H1 (cell line): ENCODE results near the gene CACNA2D1. TPM values are rescaled to one million over a fixed set of nuclear protein-coding genes. Genes with fewer than 3 reads are reported as not detected.

ENCODE experiments used
- CTCF ChIA-PET: fragments of 300-600 bp; sonication (Branson Sonifier 250); formaldehyde crosslinking; loops from one replicate; lab custom pipeline; 2021; ENCODE audit not compliant: partially characterized antibody; lab: Charles Lee
- POLR2A ChIA-PET: fragments of 300-600 bp; sonication (Branson Sonifier 250); formaldehyde crosslinking; loops from one replicate; lab custom pipeline; 2021; ENCODE audit warnings: inconsistent platforms; ENCODE audit not compliant: partially characterized antibody; lab: Charles Lee
- DNase-seq, 2 experiments: peaks; one replicate each; pipeline versions ENCODE4 v3.0.0 to v3.0.0-alpha.2; 2010 to 2022; ENCODE audit warnings: low spot score in 2 of 2, low read depth in 1 of 2, mixed read lengths in 1 of 2
- FAIRE-seq: peaks from 2 replicates; lab custom pipeline; 2011; peaks lifted over from hg19 to GRCh38; lab: Jason Lieb, UNC
- H2AFZ ChIP-seq: 2 replicates; pipeline ENCODE4 v1.8.1; 2012; ENCODE audit warnings: low read length, inconsistent platforms
- H2AK5ac ChIP-seq: 2 replicates; pipeline ENCODE4 v1.6.1; 2013; ENCODE audit warnings: low read depth, low read length
- H2BK120ac ChIP-seq: replicated peaks from 2 replicates; pipeline ENCODE3; 2013; ENCODE audit warnings: low read depth, low read length, inconsistent platforms
- H2BK12ac ChIP-seq: 2 replicates; pipeline ENCODE4 v1.6.1; 2013; ENCODE audit warnings: low read depth, low read length
- H2BK15ac ChIP-seq: 2 replicates; pipeline ENCODE4 v1.6.1; 2013; ENCODE audit warnings: low read length
- H2BK20ac ChIP-seq: 2 replicates; pipeline ENCODE4 v1.6.1; 2013; ENCODE audit warnings: low read length
- H2BK5ac ChIP-seq: 2 replicates; pipeline ENCODE4 v1.6.1; 2013; ENCODE audit warnings: low read depth, low read length
- H3K14ac ChIP-seq: 2 replicates; pipeline ENCODE4 v1.6.1; 2013; ENCODE audit warnings: inconsistent platforms; ENCODE audit not compliant: insufficient read length
- H3K18ac ChIP-seq: 2 replicates; pipeline ENCODE4 v1.6.1; 2013; ENCODE audit warnings: low read length; ENCODE audit errors: extremely low read depth
- H3K23ac ChIP-seq: 2 replicates; pipeline ENCODE4 v1.6.1; 2013; ENCODE audit warnings: inconsistent platforms; ENCODE audit not compliant: insufficient read length
- H3K23me2 ChIP-seq: 2 replicates; pipeline ENCODE4 v1.6.1; 2013; ENCODE audit warnings: low read depth, low read length
- H3K27ac ChIP-seq: 2 replicates; pipeline ENCODE4 v1.6.1; 2011; ENCODE audit warnings: low read depth, low read length, inconsistent platforms
- H3K27me3 ChIP-seq, 4 experiments: replicated peaks in 1 of 4; 1 replicate in 1 of 4; 2 replicates in 3 of 4; pipeline versions ENCODE4 v1.6.1 to v1.8.1; 2011 to 2013; ENCODE audit warnings: low read length in 3 of 4, mild to moderate bottlenecking in 3 of 4, inconsistent platforms in 2 of 4, mixed read lengths in 2 of 4, moderate library complexity in 1 of 4; ENCODE audit not compliant: control insufficient read depth in 3 of 4, insufficient read depth in 3 of 4; ENCODE audit errors: extremely low read depth in 1 of 4
- H3K36me3 ChIP-seq, 4 experiments: 2 replicates each; pipeline versions ENCODE4 v1.6.1 to v1.8.1; 2011 to 2013; ENCODE audit warnings: mild to moderate bottlenecking in 4 of 4, low read length in 3 of 4, moderate library complexity in 2 of 4, control low read depth in 1 of 4, inconsistent platforms in 1 of 4; ENCODE audit not compliant: insufficient read depth in 4 of 4, control insufficient read depth in 2 of 4
- H3K4ac ChIP-seq: replicated peaks from 2 replicates; pipeline ENCODE3; 2013; ENCODE audit warnings: low read length, low read depth, mixed read lengths, inconsistent platforms; ENCODE audit not compliant: insufficient read length
- H3K4me1 ChIP-seq, 4 experiments: replicated peaks in 1 of 4; 1 replicate in 1 of 4; 2 replicates in 3 of 4; pipeline versions ENCODE4 v1.6.1 to v1.8.1; 2011 to 2013; ENCODE audit warnings: low read length in 3 of 4, inconsistent platforms in 2 of 4, mixed read lengths in 1 of 4; ENCODE audit not compliant: insufficient read depth in 4 of 4, control insufficient read depth in 3 of 4
- H3K4me2 ChIP-seq, 2 experiments: 2 replicates each; pipeline versions ENCODE4 v1.6.1 to v1.8.1; 2011 to 2013; ENCODE audit warnings: low read depth in 2 of 2, low read length in 2 of 2, control low read depth in 1 of 2, inconsistent platforms in 1 of 2, mild to moderate bottlenecking in 1 of 2; ENCODE audit not compliant: insufficient read depth in 1 of 2
- H3K4me3 ChIP-seq, 4 experiments: fragments of 200-600, 300-600 bp in 1 of 4; sonication (generic), shearing (Covaris generic), sonication (Bioruptor Twin) in 1 of 4; 2 replicates each; pipeline versions ENCODE4 v1.5.1 to v1.8.1; 2011 to 2016; ENCODE audit warnings: low read length in 4 of 4, low read depth in 3 of 4, control low read depth in 2 of 4, inconsistent platforms in 2 of 4, mild to moderate bottlenecking in 2 of 4, mixed read lengths in 1 of 4, moderate library complexity in 1 of 4; ENCODE audit not compliant: insufficient read depth in 2 of 4; ENCODE audit errors: extremely low read depth in 1 of 4
- H3K56ac ChIP-seq: replicated peaks from 2 replicates; pipeline ENCODE3; 2013; ENCODE audit warnings: low read depth, mild to moderate bottlenecking, mixed read lengths, low read length, inconsistent platforms; ENCODE audit not compliant: insufficient read length
- H3K79me1 ChIP-seq: 2 replicates; pipeline ENCODE4 v1.6.1; 2013; ENCODE audit warnings: low read depth, low read length, control low read depth
- H3K79me2 ChIP-seq, 2 experiments: 2 replicates each; pipeline versions ENCODE4 v1.6.1 to v1.8.1; 2012 to 2013; ENCODE audit warnings: low read length in 2 of 2, mild to moderate bottlenecking in 2 of 2, inconsistent platforms in 1 of 2; ENCODE audit not compliant: insufficient read depth in 2 of 2, control insufficient read depth in 1 of 2
- H3K9ac ChIP-seq, 4 experiments: replicated peaks in 1 of 4; 1 replicate in 1 of 4; 2 replicates in 3 of 4; pipeline versions ENCODE4 v1.6.1 to v1.8.1; 2011 to 2013; ENCODE audit warnings: low read depth in 3 of 4, low read length in 3 of 4, control low read depth in 2 of 4, mild to moderate bottlenecking in 2 of 4, moderate library complexity in 2 of 4, inconsistent platforms in 1 of 4; ENCODE audit errors: extremely low read depth in 1 of 4
- H3K9me3 ChIP-seq, 2 experiments: 2 replicates each; pipeline versions ENCODE4 v1.6.1 to v1.8.1; 2012 to 2013; ENCODE audit warnings: mild to moderate bottlenecking in 2 of 2, moderate library complexity in 2 of 2, control low read depth in 1 of 2, inconsistent platforms in 1 of 2, low read depth in 1 of 2, low read length in 1 of 2, mixed read lengths in 1 of 2; ENCODE audit not compliant: insufficient read depth in 2 of 2
- H4K20me1 ChIP-seq, 2 experiments: replicated peaks in 1 of 2; 2 replicates each; pipeline versions ENCODE3 to v1.8.1; 2011 to 2013; ENCODE audit warnings: inconsistent platforms in 2 of 2, low read length in 2 of 2, mild to moderate bottlenecking in 1 of 2; ENCODE audit not compliant: insufficient read depth in 2 of 2, control insufficient read depth in 1 of 2
- H4K5ac ChIP-seq: 2 replicates; pipeline ENCODE4 v1.6.1; 2013; ENCODE audit warnings: low read length, low read depth, mixed read lengths, inconsistent platforms; ENCODE audit not compliant: insufficient read length
- H4K8ac ChIP-seq: 2 replicates; pipeline ENCODE4 v1.8.0; 2013; ENCODE audit warnings: mild to moderate bottlenecking, moderate library complexity, low read length, inconsistent platforms; ENCODE audit not compliant: insufficient read depth; ENCODE audit errors: extremely low read depth
- H4K91ac ChIP-seq: replicated peaks from 2 replicates; pipeline ENCODE3; 2013; ENCODE audit warnings: low read length, mixed read lengths, inconsistent platforms; ENCODE audit not compliant: insufficient read length
- CBX5 ChIP-seq: fragments of 300-800, 300-1000 bp; sonication (generic); IDR thresholded peaks from 2 replicates; pipeline ENCODE4 v1.7.1; 2016; ENCODE audit warnings: antibody characterized with exemption, low read length, low read depth
- CHD2 ChIP-seq: IDR thresholded peaks from 2 replicates; pipeline ENCODE4 v1.6.1; 2012; ENCODE audit warnings: low read length, improper control_type of control experiment
- GABPA ChIP-seq: IDR thresholded peaks from 2 replicates; pipeline ENCODE4 v1.6.1; 2011; ENCODE audit warnings: mild to moderate bottlenecking, low read length, moderate library complexity, borderline replicate concordance; ENCODE audit not compliant: insufficient read depth
- HDAC2 ChIP-seq, 2 experiments: fragments of 300-600 bp in 1 of 2; sonication (generic) in 1 of 2; IDR thresholded peaks; 2 replicates each; pipeline ENCODE4 v1.6.1; 2011 to 2012; ENCODE audit warnings: low read depth in 2 of 2, low read length in 2 of 2, mild to moderate bottlenecking in 2 of 2, moderate library complexity in 2 of 2, borderline replicate concordance in 1 of 2, inconsistent platforms in 1 of 2
- KDM1A ChIP-seq: fragments of 200-600, 300-600 bp; sonication (generic); IDR thresholded peaks from 2 replicates; pipeline ENCODE4 v1.7.1; 2016; ENCODE audit warnings: mild to moderate bottlenecking, low read length, borderline replicate concordance
- SAP30 ChIP-seq: fragments of 300-600 bp; sonication (generic); IDR thresholded peaks from 2 replicates; pipeline ENCODE4 v1.7.1; 2012; ENCODE audit warnings: low read length, moderate library complexity, mild to moderate bottlenecking, inconsistent platforms; ENCODE audit not compliant: insufficient read depth, insufficient replicate concordance
- SIX5 ChIP-seq: IDR thresholded peaks from 2 replicates; pipeline ENCODE4 v1.6.1; 2011; ENCODE audit warnings: mild to moderate bottlenecking, low read depth, low read length
- SP1 ChIP-seq: IDR thresholded peaks from 2 replicates; pipeline ENCODE4 v1.6.1; 2011; ENCODE audit warnings: low read depth, low read length
- TCF12 ChIP-seq: IDR thresholded peaks from 2 replicates; pipeline ENCODE4 v1.6.1; 2011; ENCODE audit warnings: low read depth, mild to moderate bottlenecking, low read length
- YY1 ChIP-seq: IDR thresholded peaks from 2 replicates; pipeline ENCODE4 v1.6.1; 2011; ENCODE audit warnings: low read depth, mild to moderate bottlenecking, low read length
- polyA plus RNA-seq, 7 experiments: library from polyadenylated mRNA; depleted of rRNA in 3 of 7; stranded (reverse) in 5 of 7; unstranded in 2 of 7; fragments of >200 nt in 5 of 7; fragments of 200-250 nt in 2 of 7; gene quantifications; 1 replicate in 5 of 7; 2 replicates in 1 of 7; 4 replicates in 1 of 7; pipeline versions ENCODE4 v1.2.1 to v1.2.3, GENCODE V29; 2011 to 2013; ENCODE audit warnings: missing spikeins in 2 of 7, mixed read lengths in 2 of 7
- total RNA-seq: library from RNA; stranded (reverse); fragmentation: NEBNext Ultra II Directional; extraction: Animal tissue kit (Norgen Biotek cat#: 25700); gene quantifications from 2 replicates; pipeline ENCODE4 v1.2.1, GENCODE V29; 2021
- TF ChIP-seq, protein P1 (sequence below): IDR thresholded peaks from 2 replicates; pipeline ENCODE4 v1.6.1; 2011; ENCODE audit warnings: low read depth, mild to moderate bottlenecking, low read length; ENCODE audit not compliant: insufficient read depth

The CACNA2D1 gene
- total and polyA plus RNA-seq, 2 of the 8 experiments (the other 6 are each of a cell fraction or from before 2014, with no cell fraction given): 4.3 to 27.3 TPM

DNA sequence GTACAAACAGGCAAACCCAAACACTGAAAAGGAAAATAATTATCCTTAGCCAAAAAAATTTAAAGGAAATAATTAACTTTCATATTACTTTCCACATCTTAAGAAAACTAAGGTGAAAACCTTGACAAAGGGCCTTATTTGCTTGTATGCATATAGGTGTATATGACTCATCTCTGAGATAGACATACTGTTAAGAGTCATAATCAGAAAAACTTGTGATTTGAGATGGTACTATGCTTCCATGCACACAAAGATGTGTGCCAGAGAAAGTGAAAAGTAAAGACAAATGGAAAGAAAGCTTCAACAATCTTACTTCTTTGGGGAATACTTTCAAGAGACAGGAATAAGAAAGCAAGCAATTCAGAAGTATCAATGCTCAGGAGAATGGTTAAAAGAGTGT is 3.3 kb upstream of the CACNA2D1 start:
- Histone ChIP-seq H2AFZ (no peak overlapping the region), H3K4me3 (no peak overlapping the region), H2BK5ac (no peak overlapping the region), H3K79me2 (peaks cover 0 to 5% of the 10 kb centered on the region in 2 experiments; a peak in 2 of 4 replicates), H3K14ac (no peak overlapping the region), H3K23me2 (peaks cover 15% of the 10 kb centered on the region), H4K5ac (no peak overlapping the region), H3K4me2 (no peak overlapping the region), H4K91ac (no peak overlapping the region), H3K9me3 (no peaks in the 10 kb centered on the region), H2BK15ac (no peak overlapping the region), H3K27ac (no peak overlapping the region), H2AK5ac (no peak overlapping the region), H3K4me1 (peaks cover 0 to 7% (median 5%) of the 10 kb centered on the region in 4 experiments; a peak in 4 of 7 replicates), H3K18ac (no peak overlapping the region), H3K36me3 (no peaks in the 10 kb centered on the region), H2BK120ac (no peak overlapping the region), H2BK12ac (no peak overlapping the region), H3K79me1 (no peaks in the 10 kb centered on the region), H3K9ac (no peak overlapping the region), H4K20me1 (no peaks in the 10 kb centered on the region), H3K4ac (no peak overlapping the region), H3K27me3 (no peaks in the 10 kb centered on the region), H2BK20ac (no peak overlapping the region), H3K23ac (no peak overlapping the region), H4K8ac (no peak overlapping the region), H3K56ac (no peak overlapping the region)
- FAIRE-seq: no peak
- TF ChIP-seq SIX5 (no peak), TCF12 (no peak), SAP30 (no peak), GABPA (no peak), HDAC2 (IDR thresholded peaks at IDR 0.05; ENCODE audit: borderline replicate concordance in 1 of 2, low read depth in 2 of 2, low read length in 2 of 2) (no peak), SP1 (no peak), KDM1A (no peak), YY1 (no peak), CBX5 (no peak), CHD2 (no peak)
- TF ChIP-seq, protein P1, sequence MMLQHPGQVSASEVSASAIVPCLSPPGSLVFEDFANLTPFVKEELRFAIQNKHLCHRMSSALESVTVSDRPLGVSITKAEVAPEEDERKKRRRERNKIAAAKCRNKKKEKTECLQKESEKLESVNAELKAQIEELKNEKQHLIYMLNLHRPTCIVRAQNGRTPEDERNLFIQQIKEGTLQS: no peak
- ChIA-PET POLR2A (no interaction called here), CTCF (interaction anchor here (0.6 kb wide), 1 partner anchor 275 kb away, joined by 3 read pairs; no protein-coding TSS in a partner anchor)
- no peak for DNase-seq
